OCI-LY1 (cell line): ENCODE measurements around the gene TP73.

Experiments used
- H2AFZ ChIP-seq: fragments of 200-600 bp; sonication (generic), shearing (Covaris generic); 2 replicates; pipeline ENCODE4 v1.6.0; 2014; ENCODE audit warnings: antibody characterized with exemption, mild to moderate bottlenecking, low read length
- H3F3A ChIP-seq: fragments of 200-600 bp; sonication (generic), shearing (Covaris generic); 2 replicates; pipeline ENCODE4 v1.6.0; 2014; ENCODE audit warnings: mild to moderate bottlenecking, antibody characterized with exemption, low read length, moderate library complexity; ENCODE audit not compliant: insufficient read depth
- H3K27ac ChIP-seq: fragments of 200-600 bp; sonication (generic); 2 replicates; pipeline ENCODE4 v1.5.1; 2014; ENCODE audit warnings: low read length, mixed run types, mild to moderate bottlenecking, low read depth; ENCODE audit not compliant: poor library complexity, severe bottlenecking
- H3K27me3 ChIP-seq: fragments of 200-600 bp; sonication (generic); 2 replicates; pipeline ENCODE4 v1.6.0; 2014; ENCODE audit warnings: antibody characterized with exemption, mild to moderate bottlenecking, low read length, moderate library complexity; ENCODE audit not compliant: insufficient read depth
- H3K36me3 ChIP-seq: fragments of 200-600 bp; sonication (generic); 2 replicates; pipeline ENCODE4 v1.6.1; 2014; ENCODE audit warnings: mild to moderate bottlenecking, antibody characterized with exemption, low read length, moderate library complexity, mixed read lengths; ENCODE audit not compliant: insufficient read depth
- H3K4me1 ChIP-seq: fragments of 200-600 bp; sonication (generic); 2 replicates; pipeline ENCODE4 v1.5.1; 2014; ENCODE audit warnings: mild to moderate bottlenecking, low read length, moderate library complexity; ENCODE audit not compliant: insufficient read depth, severe bottlenecking
- H3K4me2 ChIP-seq: fragments of 200-600 bp; sonication (generic), shearing (Covaris generic); 2 replicates; pipeline ENCODE4 v1.6.1; 2014; ENCODE audit warnings: low read length
- H3K4me3 ChIP-seq: fragments of 200-600 bp; sonication (generic); 2 replicates; pipeline ENCODE4 v1.5.1; 2014; ENCODE audit warnings: low read length, low read depth, mild to moderate bottlenecking, mixed read lengths; ENCODE audit not compliant: poor library complexity, severe bottlenecking
- H3K79me2 ChIP-seq: fragments of 200-600 bp; shearing (Covaris generic); 2 replicates; pipeline ENCODE4 v1.6.1; 2016; ENCODE audit warnings: mixed run types, low read length, mixed read lengths; ENCODE audit not compliant: insufficient read depth
- H3K9ac ChIP-seq: fragments of 200-600 bp; sonication (generic), shearing (Covaris generic); 2 replicates; pipeline ENCODE4 v1.6.1; 2014; ENCODE audit warnings: mild to moderate bottlenecking, low read length, mixed read lengths
- H3K9me2 ChIP-seq: fragments of 200-600 bp; sonication (generic), shearing (Covaris generic); 2 replicates; pipeline ENCODE4 v1.6.1; 2014; ENCODE audit warnings: low read depth, mild to moderate bottlenecking, low read length, mixed read lengths
- H3K9me3 ChIP-seq: fragments of 200-600 bp; shearing (Covaris generic); 2 replicates; pipeline ENCODE4 v1.6.1; 2014; ENCODE audit warnings: low read length, mixed read lengths
- H4K20me1 ChIP-seq: fragments of 200-600 bp; sonication (generic), shearing (Covaris generic); 2 replicates; pipeline ENCODE4 v1.6.0; 2016; ENCODE audit warnings: mild to moderate bottlenecking, low read length; ENCODE audit not compliant: insufficient read depth
- CTCF ChIP-seq: fragments of 200-600 bp; sonication (generic), shearing (Covaris generic); IDR thresholded peaks from 2 replicates; pipeline ENCODE4 v1.5.1; 2017; ENCODE audit warnings: mild to moderate bottlenecking, antibody characterized with exemption, low read length, moderate library complexity, mixed read lengths
- EZH2 ChIP-seq: fragments of 200-600 bp; sonication (generic), shearing (Covaris generic); IDR thresholded peaks from 2 replicates; pipeline ENCODE4 v1.8.0; 2017; ENCODE audit warnings: borderline replicate concordance, mixed run types, mild to moderate bottlenecking, antibody characterized with exemption, low read length, moderate library complexity, mixed read lengths

The TP73 gene

GRCh38 chr1:3632298-3632697, 20.0 kb upstream of the TP73 start:
- 0 out of 2 replicates have a peak, but pooled peaks cover 3% of the 10 kb centered on the region for H3F3A ChIP-seq
- H3K36me3 ChIP-seq: peaks cover 73% of the 10 kb centered on the region
- TF ChIP-seq EZH2: no peak
- TF ChIP-seq CTCF: no peak
- no peaks in the 10 kb centered on the region for H4K20me1 ChIP-seq
- no peaks in the 10 kb centered on the region for H3K27me3 ChIP-seq
- peak overlapping the region; percentile 13 for H3K27ac ChIP-seq
- no peaks in the 10 kb centered on the region for H3K79me2 ChIP-seq
- H3K9ac ChIP-seq: no peak overlapping the region
- H3K4me3 ChIP-seq: no peak overlapping the region
- H2AFZ ChIP-seq: no peak overlapping the region
- no peak overlapping the region for H3K4me2 ChIP-seq
- H3K9me3 ChIP-seq: no peaks in the 10 kb centered on the region
- H3K9me2 ChIP-seq: no peaks in the 10 kb centered on the region
- peaks cover 10% of the 10 kb centered on the region for H3K4me1 ChIP-seq

- H3K4me1 ChIP-seq: peaks cover 10% of the 10 kb centered on the region
- H3K27ac ChIP-seq: no peak overlapping the region
- no peak overlapping the region for H3K9ac ChIP-seq
- H3K9me2 ChIP-seq: no peaks in the 10 kb centered on the region
- TF ChIP-seq EZH2 (no peak), CTCF (no peak)
- H3K27me3 ChIP-seq: no peaks in the 10 kb centered on the region
- H3K9me3 ChIP-seq: no peaks in the 10 kb centered on the region
- H3K4me3 ChIP-seq: no peak overlapping the region
- H3K36me3 ChIP-seq: peaks cover 71% of the 10 kb centered on the region
- no peak overlapping the region for H3K4me2 ChIP-seq
- H3K79me2 ChIP-seq: no peaks in the 10 kb centered on the region
- H2AFZ ChIP-seq: no peak overlapping the region
- 0 out of 2 replicates have a peak, but pooled peaks cover 3% of the 10 kb centered on the region for H3F3A ChIP-seq
- H4K20me1 ChIP-seq: no peaks in the 10 kb centered on the region
Observed at GRCh38 chr1:3632716-3633343, 19.5 kb upstream of the TP73 start.

GRCh38 chr1:3633344-3634058, 18.8 kb upstream of the TP73 start:
- Histone ChIP-seq H3K4me2 (no peak overlapping the region), H3K4me3 (no peak overlapping the region), H3K27ac (no peak overlapping the region), H3K9me3 (no peaks in the 10 kb centered on the region), H3K79me2 (no peaks in the 10 kb centered on the region), H3K36me3 (peaks cover 71% of the 10 kb centered on the region), H3K9ac (no peak overlapping the region), H4K20me1 (no peaks in the 10 kb centered on the region), H3K4me1 (peaks cover 10% of the 10 kb centered on the region), H3F3A (0 out of 2 replicates have a peak, but pooled peaks cover 3% of the 10 kb centered on the region), H3K9me2 (no peaks in the 10 kb centered on the region), H3K27me3 (no peaks in the 10 kb centered on the region), H2AFZ (no peak overlapping the region)
- TF ChIP-seq EZH2 (no peak), CTCF (no peak)
